Activated CD4-positive, alpha-beta T cell treated with anti-CD3 and anti-CD28 coated beads, Interleukin-2, amount 10 ng/mL, durations not matched to agents 7 days and 5 days (primary cell): ENCODE data around the gene MPP7. TPM values are rescaled to one million over a fixed set of nuclear protein-coding genes. Genes with fewer than 3 reads are reported as not detected.

Source experiments
- CTCF ChIA-PET: fragments of 350-600 bp; sonication (Branson Sonifier 250); formaldehyde crosslinking; loops from one replicate; lab custom pipeline; 2021; ENCODE audit warnings: antibody characterized with exemption; lab: Charles Lee
- POLR2A ChIA-PET: fragments of 350-600 bp; sonication (Branson Sonifier 250); formaldehyde crosslinking; loops from one replicate; lab custom pipeline; 2021; ENCODE audit warnings: antibody characterized with exemption; lab: Charles Lee
- DNase-seq: peaks from one replicate; pipeline ENCODE4 v3.0.0-alpha.2; 2020
- H3K27ac Mint-ChIP-seq: one replicate; pipeline ENCODE4 v1.8.0; 2021; ENCODE audit warnings: mild to moderate bottlenecking, moderate library complexity, mixed read lengths
- H3K27me3 Mint-ChIP-seq: one replicate; pipeline ENCODE4 v1.8.0; 2021; ENCODE audit warnings: mixed read lengths
- H3K36me3 Mint-ChIP-seq: one replicate; pipeline ENCODE4 v1.8.0; 2021; ENCODE audit warnings: low read depth, mixed read lengths
- H3K4me1 Mint-ChIP-seq: one replicate; pipeline ENCODE4 v1.8.0; 2021; ENCODE audit warnings: mixed read lengths
- H3K4me3 Mint-ChIP-seq: one replicate; pipeline ENCODE4 v1.8.0; 2021; ENCODE audit warnings: mild to moderate bottlenecking, moderate library complexity, mixed read lengths
- H3K9me3 Mint-ChIP-seq: one replicate; pipeline ENCODE4 v1.8.0; 2021; ENCODE audit warnings: mixed read lengths
- total RNA-seq, 2 experiments: library from RNA; stranded (reverse); gene quantifications; one replicate each; pipeline ENCODE4 v1.2.3, GENCODE V29; 2021

Gene MPP7
- total RNA-seq, 2 experiments from 2014 or later = 18.7 to 20.2 TPM

- CTCF ChIA-PET = interaction anchor here (0.6 kb wide), 1 partner anchor 1885 kb away, joined by 5 read pairs; no protein-coding TSS in a partner anchor
Observed at GRCh38 chr10:28282336-28282735, 20.5 kb downstream of the MPP7 start.

DNA sequence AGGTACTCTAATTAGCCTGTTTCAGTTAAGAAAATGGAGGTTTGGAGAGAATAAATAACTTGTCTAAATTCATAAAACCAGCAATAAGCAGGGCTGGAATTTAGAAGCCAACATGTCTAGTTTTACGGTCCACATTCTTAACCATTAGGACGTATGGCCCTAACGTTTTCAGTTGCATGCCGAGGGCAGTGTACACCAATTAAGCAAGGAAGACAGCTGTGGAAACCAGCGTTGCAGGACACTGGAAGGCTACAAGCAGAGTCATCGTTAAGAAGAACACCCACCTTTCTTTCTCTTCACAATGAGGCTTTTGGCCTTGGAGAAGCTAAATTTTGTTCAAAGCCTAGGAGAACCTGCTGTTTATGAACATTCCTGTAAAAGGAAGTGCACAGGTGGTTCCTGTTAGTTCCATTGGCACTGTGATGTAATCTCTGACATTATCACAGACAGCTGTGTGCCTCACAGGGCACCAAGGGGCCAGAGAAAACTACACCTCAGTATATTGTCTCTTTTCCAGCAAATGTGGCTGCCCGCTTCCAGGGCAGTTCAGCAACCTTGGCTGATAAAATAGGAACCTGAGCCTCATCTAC lies 21.0 kb downstream of the MPP7 start:
- Mint-ChIP-seq H3K27me3 (no peaks in the 10 kb centered on the region), H3K4me3 (no peak overlapping the region), H3K36me3 (peaks cover 3% of the 10 kb centered on the region), H3K9me3 (no peaks in the 10 kb centered on the region), H3K4me1 (peaks cover 3% of the 10 kb centered on the region), H3K27ac (no peak overlapping the region)
- CTCF ChIA-PET = no interaction called here
- no peak for DNase-seq
- POLR2A ChIA-PET = no interaction called here

More at GRCh38 chr10:28282336-28282735, 20.5 kb downstream of the MPP7 start:
- Mint-ChIP-seq H3K4me3 (no peak overlapping the region), H3K27ac (no peak overlapping the region), H3K4me1 (peaks cover 3% of the 10 kb centered on the region), H3K36me3 (peaks cover 3% of the 10 kb centered on the region), H3K27me3 (no peaks in the 10 kb centered on the region), H3K9me3 (no peaks in the 10 kb centered on the region)
- POLR2A ChIA-PET = no interaction called here
- DNase-seq = no peak

DNA sequence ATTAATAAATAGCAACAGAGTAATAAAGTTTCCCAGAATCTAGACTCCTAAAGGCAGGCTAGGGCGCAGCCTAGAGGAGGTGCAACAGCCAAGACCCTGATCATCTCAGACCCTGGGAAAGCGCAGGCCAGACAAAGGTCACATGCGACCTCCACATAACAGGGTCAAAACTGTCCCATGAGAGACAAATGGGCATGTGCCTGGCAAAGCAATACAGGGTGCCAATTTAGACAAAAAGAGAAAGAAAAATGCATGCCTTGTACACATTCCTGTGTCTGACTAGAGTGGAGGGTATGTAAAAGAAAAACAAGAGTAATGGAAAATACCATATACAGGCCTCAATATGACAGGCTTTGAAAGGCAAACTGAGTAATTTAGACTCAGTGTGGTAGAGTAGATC lies 22.2 kb downstream of the MPP7 start:
- no peaks in the 10 kb centered on the region for H3K9me3 Mint-ChIP-seq
- H3K4me3 Mint-ChIP-seq = no peak overlapping the region
- DNase-seq = no peak
- peaks cover 3% of the 10 kb centered on the region for H3K4me1 Mint-ChIP-seq
- H3K27me3 Mint-ChIP-seq = no peaks in the 10 kb centered on the region
- H3K36me3 Mint-ChIP-seq = peaks cover 3% of the 10 kb centered on the region
- H3K27ac Mint-ChIP-seq = no peak overlapping the region
- ChIA-PET POLR2A (no interaction called here), CTCF (no interaction called here)

DNA sequence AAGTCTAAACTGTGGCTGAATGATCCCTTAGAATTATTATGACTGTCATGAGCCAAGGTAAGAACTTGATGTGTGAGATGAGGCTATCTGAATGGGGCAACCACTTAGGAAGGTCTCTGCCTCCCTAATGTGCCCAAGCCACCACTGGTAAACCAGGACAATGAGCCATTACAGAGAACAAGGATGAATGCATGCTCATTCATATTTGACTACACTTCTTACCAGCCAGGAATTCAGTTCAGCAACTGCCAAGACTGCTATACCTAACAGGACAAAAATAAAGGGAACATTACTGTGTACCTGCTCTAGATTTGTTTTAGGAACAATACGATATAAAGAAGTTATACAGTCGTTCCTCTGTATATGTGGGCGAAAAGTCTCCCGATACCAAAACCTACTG lies 23.0 kb downstream of the MPP7 start:
- Mint-ChIP-seq H3K9me3 (no peaks in the 10 kb centered on the region), H3K36me3 (peaks cover 3% of the 10 kb centered on the region), H3K4me3 (no peak overlapping the region), H3K4me1 (peaks cover 3% of the 10 kb centered on the region), H3K27me3 (no peaks in the 10 kb centered on the region), H3K27ac (no peak overlapping the region)
- CTCF ChIA-PET = no interaction called here
- POLR2A ChIA-PET = no interaction called here
- DNase-seq = no peak

DNA sequence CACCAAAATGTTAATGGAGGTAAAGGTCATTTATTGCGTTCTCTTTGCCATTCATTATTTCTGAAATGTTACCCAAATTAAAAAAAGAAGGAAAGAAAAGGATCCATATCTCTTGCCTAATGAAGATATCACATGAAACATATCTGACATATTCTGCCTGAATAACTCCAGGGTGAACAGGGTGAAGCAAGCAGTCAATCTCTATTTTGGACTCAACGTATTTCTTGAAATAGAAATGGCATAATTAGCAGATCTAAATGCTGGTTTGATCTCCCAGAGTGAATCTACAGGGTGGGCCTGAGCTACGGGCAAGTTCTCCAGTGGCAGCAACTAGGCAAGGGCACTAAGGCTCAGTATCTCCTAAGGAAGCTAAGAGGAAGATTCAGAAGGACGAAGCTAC lies 24.0 kb downstream of the MPP7 start:
- Mint-ChIP-seq H3K9me3 (no peaks in the 10 kb centered on the region), H3K27ac (no peak overlapping the region), H3K36me3 (peaks cover 3% of the 10 kb centered on the region), H3K4me3 (no peak overlapping the region), H3K27me3 (no peaks in the 10 kb centered on the region), H3K4me1 (peaks cover 7% of the 10 kb centered on the region)
- ChIA-PET CTCF (no interaction called here), POLR2A (no interaction called here)
- DNase-seq = no peak

- H3K4me1 Mint-ChIP-seq = peaks cover 3% of the 10 kb centered on the region
- H3K9me3 Mint-ChIP-seq = no peaks in the 10 kb centered on the region
- H3K27me3 Mint-ChIP-seq = no peaks in the 10 kb centered on the region
- no peaks in the 10 kb centered on the region for H3K36me3 Mint-ChIP-seq
- H3K4me3 Mint-ChIP-seq = no peak overlapping the region
- DNase-seq = no peak
- no peak overlapping the region for H3K27ac Mint-ChIP-seq
- POLR2A ChIA-PET = no interaction called here
- CTCF ChIA-PET = interaction anchor here (0.8 to 1.5 kb wide), 4 partner anchors 19 to 104 kb away, joined by 3 to 6 read pairs (median 3); partner anchors contain the start of gene MPP7
Observed at GRCh38 chr10:28276384-28276783, 26.5 kb downstream of the MPP7 start.

DNA sequence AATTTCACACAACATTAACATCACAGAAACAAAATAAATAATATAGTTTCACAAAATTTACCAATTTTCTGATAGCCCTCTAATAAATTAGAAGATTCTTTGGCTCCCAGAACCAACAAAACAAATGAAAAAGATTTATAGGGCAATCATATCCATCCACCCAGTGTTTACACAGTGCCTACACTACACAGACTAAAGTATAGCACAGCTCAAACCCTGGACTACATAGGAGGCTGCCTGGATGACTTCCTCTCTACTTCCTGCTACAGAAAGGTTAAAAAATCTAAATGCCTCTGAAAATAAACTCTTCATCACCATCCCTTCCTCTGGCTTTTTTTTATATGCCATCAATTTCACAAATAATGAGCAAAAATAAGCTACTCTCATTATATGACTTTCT lies 28.4 kb downstream of the MPP7 start:
- peaks cover 3% of the 10 kb centered on the region for H3K4me1 Mint-ChIP-seq
- H3K4me3 Mint-ChIP-seq = no peak overlapping the region
- H3K27me3 Mint-ChIP-seq = no peaks in the 10 kb centered on the region
- POLR2A ChIA-PET = no interaction called here
- H3K36me3 Mint-ChIP-seq = no peaks in the 10 kb centered on the region
- CTCF ChIA-PET = interaction anchor here (0.6 to 1.7 kb wide), 3 partner anchors 21 to 107 kb away, joined by 3 to 4 read pairs (median 4); no protein-coding TSS in a partner anchor
- no peak overlapping the region for H3K27ac Mint-ChIP-seq
- no peaks in the 10 kb centered on the region for H3K9me3 Mint-ChIP-seq
- no peak for DNase-seq

- no peaks in the 10 kb centered on the region for H3K9me3 Mint-ChIP-seq
- ChIA-PET CTCF (interaction anchor here (0.7 kb wide), 1 partner anchor 10 kb away, joined by 3 read pairs; no protein-coding TSS in a partner anchor), POLR2A (no interaction called here)
- no peak overlapping the region for H3K4me3 Mint-ChIP-seq
- DNase-seq = no peak
- peaks cover 3% of the 10 kb centered on the region for H3K4me1 Mint-ChIP-seq
- no peaks in the 10 kb centered on the region for H3K36me3 Mint-ChIP-seq
- no peak overlapping the region for H3K27ac Mint-ChIP-seq
- H3K27me3 Mint-ChIP-seq = no peaks in the 10 kb centered on the region
Observed at GRCh38 chr10:28273343-28273742, 29.5 kb downstream of the MPP7 start.

DNA sequence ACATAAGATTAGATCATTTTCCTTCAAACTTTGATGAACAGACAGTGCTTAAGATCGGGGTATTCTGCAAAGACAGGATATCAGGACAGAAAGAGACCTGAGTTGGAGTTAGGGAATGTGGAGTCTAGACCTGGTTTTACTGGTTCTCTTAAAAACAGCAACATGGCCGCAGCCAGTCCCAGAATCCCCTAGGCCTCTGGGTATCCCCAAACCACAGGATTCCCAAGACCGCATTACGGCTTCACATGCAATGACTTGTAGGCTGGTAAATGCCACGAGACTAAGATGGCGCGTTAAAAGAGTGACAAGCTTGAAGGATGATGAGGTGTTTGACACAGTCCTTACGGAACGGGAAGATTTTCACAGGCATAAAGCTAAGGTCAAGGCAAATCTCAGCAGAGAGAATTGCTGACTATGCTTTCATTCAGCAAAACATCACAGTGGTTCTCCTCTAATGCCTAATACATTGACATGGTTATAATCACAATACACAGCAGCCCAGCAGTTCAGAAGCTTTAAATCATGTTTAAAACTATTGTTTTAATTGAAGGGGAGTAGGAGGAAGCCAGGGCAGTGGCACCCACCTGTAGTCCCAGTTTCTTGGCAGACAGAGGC lies 32.9 kb downstream of the MPP7 start:
- Mint-ChIP-seq H3K4me3 (no peak overlapping the region), H3K27me3 (no peaks in the 10 kb centered on the region), H3K9me3 (no peaks in the 10 kb centered on the region), H3K4me1 (peaks cover 9% of the 10 kb centered on the region), H3K36me3 (peaks cover 1% of the 10 kb centered on the region), H3K27ac (no peak overlapping the region)
- ChIA-PET POLR2A (no interaction called here), CTCF (no interaction called here)
- DNase-seq = no peak

GRCh38 chr10:28266449-28267224 lies 36.2 kb downstream of the MPP7 start:
- Mint-ChIP-seq H3K36me3 (peaks cover 1% of the 10 kb centered on the region), H3K27me3 (no peaks in the 10 kb centered on the region), H3K27ac (no peak overlapping the region), H3K4me1 (peaks cover 6% of the 10 kb centered on the region), H3K4me3 (no peak overlapping the region), H3K9me3 (no peaks in the 10 kb centered on the region)
- DNase-seq = no peak
- CTCF ChIA-PET = interaction anchor here (1.2 kb wide), 1 partner anchor 35 kb away, joined by 4 read pairs; no protein-coding TSS in a partner anchor
- POLR2A ChIA-PET = interaction anchor here (0.6 kb wide), 1 partner anchor 32 kb away, joined by 3 read pairs; no protein-coding TSS in a partner anchor

DNA sequence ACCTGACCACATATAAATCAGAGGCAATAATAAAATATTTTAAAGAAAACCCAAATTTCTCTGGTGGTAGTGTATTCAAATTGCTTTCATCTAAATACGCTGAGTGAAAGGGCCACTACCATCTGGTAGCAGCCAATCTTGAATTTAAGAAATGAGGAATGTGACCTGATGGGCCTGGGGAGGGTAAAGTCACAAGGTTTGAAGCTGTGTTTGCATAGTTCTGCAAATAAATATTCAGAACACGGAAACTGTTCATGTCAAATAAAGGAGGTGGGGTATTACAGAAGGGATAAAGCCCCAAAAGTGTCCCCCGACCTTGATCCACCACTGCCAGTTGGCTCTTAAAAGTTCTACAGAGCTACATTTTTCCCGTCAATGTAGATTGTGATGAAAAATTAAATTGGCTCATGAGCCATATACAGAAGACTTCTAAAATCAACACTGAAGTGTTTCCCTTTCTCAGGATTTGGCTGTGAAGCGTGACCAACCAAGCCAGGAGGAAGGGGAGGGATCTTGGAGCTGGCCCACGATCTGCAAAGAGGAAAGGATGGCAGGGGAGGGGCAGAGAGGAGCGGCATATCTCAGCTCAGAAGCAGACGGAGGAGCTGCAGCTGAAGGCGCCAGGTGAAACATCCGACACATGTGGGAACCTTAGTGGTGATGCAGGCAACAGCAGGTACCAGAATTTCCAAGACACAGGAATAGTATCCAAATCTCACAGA lies 39.6 kb downstream of the MPP7 start:
- ChIA-PET CTCF (interaction anchor here (0.6 to 1.2 kb wide), 5 partner anchors 10 to 108 kb away, joined by 3 to 5 read pairs (median 3); no protein-coding TSS in a partner anchor), POLR2A (no interaction called here)
- H3K27me3 Mint-ChIP-seq = no peaks in the 10 kb centered on the region
- no peaks in the 10 kb centered on the region for H3K9me3 Mint-ChIP-seq
- no peak for DNase-seq
- H3K4me3 Mint-ChIP-seq = no peak overlapping the region
- peaks cover 15% of the 10 kb centered on the region for H3K4me1 Mint-ChIP-seq
- H3K36me3 Mint-ChIP-seq = peaks cover 1% of the 10 kb centered on the region
- H3K27ac Mint-ChIP-seq = no peak overlapping the region

GRCh38 chr10:28256776-28257175 lies 46.1 kb downstream of the MPP7 start:
- Mint-ChIP-seq H3K4me1 (peaks cover 9% of the 10 kb centered on the region), H3K9me3 (no peaks in the 10 kb centered on the region), H3K27me3 (no peaks in the 10 kb centered on the region), H3K27ac (no peak overlapping the region), H3K36me3 (no peaks in the 10 kb centered on the region), H3K4me3 (no peak overlapping the region)
- CTCF ChIA-PET = no interaction called here
- POLR2A ChIA-PET = no interaction called here
- no peak for DNase-seq
